ENCODE results near the gene EXO5.
"Not testable (repeated sequence)": the region's sequence is repeated elsewhere in the genome, so short reads cannot be mapped to it uniquely, and the experiment has no call there.

EXO5 gene, protein sequence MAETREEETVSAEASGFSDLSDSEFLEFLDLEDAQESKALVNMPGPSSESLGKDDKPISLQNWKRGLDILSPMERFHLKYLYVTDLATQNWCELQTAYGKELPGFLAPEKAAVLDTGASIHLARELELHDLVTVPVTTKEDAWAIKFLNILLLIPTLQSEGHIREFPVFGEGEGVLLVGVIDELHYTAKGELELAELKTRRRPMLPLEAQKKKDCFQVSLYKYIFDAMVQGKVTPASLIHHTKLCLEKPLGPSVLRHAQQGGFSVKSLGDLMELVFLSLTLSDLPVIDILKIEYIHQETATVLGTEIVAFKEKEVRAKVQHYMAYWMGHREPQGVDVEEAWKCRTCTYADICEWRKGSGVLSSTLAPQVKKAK

DNA sequence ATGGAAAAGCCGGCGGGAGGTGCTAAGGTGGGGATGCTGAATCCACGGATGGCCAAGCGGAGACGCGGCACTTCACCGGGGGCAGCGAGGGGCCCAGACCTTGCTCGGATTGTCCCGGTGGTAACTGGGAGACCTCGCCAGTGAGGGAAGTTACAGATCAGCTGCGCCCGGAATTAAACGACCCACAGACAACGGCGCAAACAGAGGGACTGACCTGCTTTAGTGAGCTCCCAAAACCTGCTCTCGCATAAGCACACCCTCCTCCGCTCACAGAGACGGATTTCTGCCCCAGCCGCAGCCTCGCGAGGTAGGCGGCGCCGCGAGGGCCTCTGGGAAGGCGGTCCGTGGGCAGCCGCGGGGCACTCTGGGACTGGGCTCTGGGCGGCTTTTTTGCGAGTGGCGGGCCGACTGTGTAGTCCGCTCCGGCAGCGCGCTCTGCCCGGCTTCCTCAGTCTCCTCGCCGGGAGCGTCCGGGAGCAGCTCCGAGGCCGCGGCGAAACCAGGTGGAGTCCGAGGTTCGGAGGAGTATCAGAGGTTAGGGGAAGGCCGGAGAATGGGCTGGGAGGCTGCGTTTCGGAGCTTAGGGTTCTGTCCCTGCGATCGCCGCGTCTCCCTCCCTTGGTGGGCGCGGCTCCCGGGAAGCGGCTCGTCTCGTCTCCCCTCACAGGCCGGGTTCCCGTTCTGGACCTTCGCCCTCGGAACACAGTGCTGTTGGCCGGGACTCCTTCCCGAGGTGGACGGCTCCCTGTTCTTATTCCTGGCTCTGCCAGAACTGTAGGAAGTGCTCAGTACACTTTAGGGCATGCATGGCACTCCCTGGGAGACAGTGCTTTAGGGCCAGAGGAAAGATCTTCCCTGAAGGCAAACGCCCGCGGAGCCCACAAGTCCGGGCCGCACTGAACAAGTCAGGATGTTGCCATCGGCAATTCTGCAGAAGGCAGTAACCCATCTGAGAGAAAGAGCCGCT is at the start of gene EXO5:
TSS of gene EXO5 (plus strand) at position 393 of the 967 bp plus-strand sequence. CDS start 5,778 bp downstream, outside the sequence.
- FAIRE-seq, result peak; percentile 48
- DNase-seq (ENCODE audit: low spot score), result peak; percentile 93

DNA sequence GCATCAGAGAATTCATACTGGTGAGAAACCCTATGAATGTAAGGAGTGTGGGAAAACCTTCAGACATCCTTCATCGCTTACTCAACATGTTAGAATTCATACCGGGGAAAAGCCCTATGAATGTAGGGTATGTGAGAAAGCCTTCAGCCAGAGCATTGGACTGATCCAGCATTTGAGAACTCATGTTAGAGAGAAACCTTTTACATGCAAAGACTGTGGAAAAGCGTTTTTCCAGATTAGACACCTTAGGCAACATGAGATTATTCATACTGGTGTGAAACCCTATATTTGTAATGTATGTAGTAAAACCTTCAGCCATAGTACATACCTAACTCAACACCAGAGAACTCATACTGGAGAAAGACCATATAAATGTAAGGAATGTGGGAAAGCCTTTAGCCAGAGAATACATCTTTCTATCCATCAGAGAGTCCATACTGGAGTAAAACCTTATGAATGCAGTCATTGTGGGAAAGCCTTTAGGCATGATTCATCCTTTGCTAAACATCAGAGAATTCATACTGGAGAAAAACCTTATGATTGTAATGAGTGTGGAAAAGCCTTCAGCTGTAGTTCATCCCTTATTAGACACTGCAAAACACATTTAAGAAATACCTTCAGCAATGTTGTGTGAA is 45.5 kb upstream of the EXO5 start:
- FAIRE-seq (peak; percentile 30), DNase-seq (ENCODE audit: low spot score) (no peak)

DNA sequence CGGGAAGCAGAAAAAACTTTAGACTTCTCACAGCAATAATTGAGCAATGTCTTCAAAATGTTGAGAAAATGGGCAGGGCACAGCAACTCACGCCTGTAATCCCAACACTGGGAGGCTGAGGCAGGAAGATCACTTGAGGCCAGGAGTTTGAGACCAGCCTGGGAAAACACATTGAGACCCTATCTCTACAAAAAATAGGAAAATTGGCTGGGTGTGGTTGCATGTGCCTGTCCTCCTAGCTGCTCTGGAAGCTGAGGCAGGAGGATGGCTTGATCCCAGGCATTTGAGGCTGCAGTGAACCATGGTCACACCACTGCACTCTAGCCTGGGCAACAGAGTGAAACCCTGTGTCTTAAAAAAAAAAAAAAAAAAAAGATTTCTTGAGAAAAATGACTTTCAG is 39.2 kb upstream of the EXO5 start:
- FAIRE-seq, result no peak
- DNase-seq (ENCODE audit: low spot score), result no peak

DNA sequence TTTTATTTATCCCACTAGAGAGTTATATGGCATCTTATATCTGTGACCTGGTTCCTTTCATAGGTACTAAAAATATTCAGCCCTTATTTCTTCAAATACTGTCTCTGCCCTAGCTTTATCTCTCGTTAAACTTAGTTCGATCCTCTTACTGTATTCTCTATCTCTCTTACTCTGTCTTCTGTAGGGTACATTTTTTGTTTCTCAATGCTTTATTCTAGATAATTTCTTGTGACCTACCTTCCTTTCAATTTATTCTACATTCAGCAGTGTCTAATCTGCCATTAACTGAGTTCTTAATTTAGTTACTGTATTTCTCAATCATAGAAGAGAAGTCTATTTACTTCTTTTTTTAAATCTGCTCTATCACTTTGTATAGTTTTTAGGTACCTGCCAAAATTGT is 33.3 kb upstream of the EXO5 start:
- no peak for FAIRE-seq
- DNase-seq (ENCODE audit: low spot score), result no peak

DNA sequence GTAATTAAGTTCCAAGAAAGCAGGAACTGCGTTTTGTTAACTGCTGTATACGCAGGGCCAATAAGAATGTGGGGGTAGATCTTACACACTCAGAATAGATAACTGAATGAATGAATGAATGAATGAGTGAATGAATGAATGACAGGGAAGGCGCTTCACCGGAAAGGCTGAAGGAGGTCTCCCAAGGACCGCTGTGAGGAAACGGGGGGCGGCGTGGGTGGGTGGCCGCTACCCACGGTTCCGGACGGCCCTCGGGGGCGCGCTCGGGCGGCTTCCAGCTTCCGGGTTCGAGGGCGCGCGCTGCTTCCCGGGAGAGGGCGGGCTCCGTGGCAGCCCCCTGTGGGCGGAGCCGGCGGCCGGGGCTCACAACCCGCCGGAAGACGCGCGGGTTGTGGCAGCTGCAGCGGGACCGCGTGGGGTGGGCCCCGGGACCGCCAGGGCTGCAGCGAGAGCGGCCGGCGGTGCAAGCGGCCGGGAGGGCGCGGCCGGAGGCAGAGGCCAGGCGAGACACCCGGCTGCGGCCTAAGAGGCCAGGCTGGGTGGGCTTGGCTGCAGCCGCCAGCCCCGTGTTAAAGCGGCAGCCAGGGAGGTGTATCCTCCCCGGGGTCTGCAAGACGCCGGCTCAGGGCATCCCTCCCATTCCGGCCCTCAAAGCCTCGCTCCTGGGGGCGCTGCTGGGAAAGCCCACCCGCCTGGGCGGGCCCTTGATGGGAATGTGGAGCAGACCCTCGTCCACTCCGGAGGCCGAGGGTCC is 31.5 kb upstream of the EXO5 start, which contains the start of gene ZFP69:
TSS of gene ZFP69 (plus strand) at position 367 of the 754 bp plus-strand sequence. CDS start 2,072 bp downstream, outside the sequence.
- FAIRE-seq, result no peak
- peak; percentile 96 for DNase-seq (ENCODE audit: low spot score)

DNA sequence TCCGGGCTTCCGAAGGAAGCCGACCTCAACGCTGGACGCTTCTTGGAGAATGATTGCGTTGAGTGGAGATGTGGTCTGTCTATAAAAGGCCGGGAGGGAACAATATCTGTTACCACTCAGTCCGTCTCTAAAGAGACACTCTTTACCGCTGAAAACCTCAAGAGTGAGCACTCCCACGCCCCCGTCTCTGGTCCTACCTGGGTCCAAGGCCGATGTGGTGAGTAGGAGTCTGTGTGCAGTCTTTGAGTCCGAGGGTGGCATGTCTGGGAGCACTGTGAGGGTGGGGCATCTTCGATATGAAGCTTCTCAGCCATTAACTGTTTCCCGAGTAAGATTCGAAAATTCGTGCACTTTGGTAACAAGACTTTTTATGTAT is 30.9 kb upstream of the EXO5 start:
- DNase-seq (ENCODE audit: low spot score), result peak; percentile 49

DNA sequence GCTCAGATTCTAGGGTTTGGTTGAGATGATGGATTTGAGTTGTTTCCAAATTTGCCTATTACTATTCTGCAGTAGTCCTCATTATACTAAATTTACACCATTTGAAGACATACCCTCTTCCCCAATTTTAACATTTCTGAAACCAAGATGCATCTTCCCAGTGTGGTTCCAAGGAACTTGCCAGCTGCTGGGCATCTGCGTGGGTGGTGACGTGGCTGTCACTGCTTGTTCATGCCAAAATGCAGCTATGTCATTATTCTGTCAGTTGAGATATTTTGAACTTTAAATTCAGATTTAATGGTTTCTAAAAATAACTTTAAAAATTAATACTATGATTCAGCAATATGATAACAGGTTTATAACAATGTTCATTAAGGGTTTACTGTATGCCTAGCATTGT is 30.3 kb upstream of the EXO5 start:
- DNase-seq (ENCODE audit: low spot score) (no peak), FAIRE-seq (no peak)

More for the DNA sequence above, 30.9 kb upstream of the EXO5 start:
- FAIRE-seq, result no peak

DNA sequence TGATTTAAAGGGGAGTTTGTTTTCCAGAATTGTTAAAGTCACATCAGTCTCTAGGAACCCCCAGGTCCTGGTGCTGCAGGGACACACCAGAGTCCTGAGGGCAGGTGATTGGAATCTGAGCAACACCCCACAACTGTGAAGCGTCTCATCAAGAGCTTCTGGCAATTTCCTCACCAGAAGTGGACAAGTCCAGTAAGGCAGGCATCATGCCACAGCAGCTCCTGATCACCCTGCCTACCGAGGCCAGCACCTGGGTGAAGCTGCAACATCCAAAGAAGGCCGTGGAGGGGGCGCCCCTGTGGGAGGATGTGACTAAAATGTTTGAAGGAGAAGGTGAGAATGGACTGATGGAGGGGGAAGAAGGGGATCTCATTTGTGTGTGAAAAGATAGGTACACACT is 29.4 kb upstream of the EXO5 start:
- FAIRE-seq (no peak), DNase-seq (ENCODE audit: low spot score) (no peak)

DNA sequence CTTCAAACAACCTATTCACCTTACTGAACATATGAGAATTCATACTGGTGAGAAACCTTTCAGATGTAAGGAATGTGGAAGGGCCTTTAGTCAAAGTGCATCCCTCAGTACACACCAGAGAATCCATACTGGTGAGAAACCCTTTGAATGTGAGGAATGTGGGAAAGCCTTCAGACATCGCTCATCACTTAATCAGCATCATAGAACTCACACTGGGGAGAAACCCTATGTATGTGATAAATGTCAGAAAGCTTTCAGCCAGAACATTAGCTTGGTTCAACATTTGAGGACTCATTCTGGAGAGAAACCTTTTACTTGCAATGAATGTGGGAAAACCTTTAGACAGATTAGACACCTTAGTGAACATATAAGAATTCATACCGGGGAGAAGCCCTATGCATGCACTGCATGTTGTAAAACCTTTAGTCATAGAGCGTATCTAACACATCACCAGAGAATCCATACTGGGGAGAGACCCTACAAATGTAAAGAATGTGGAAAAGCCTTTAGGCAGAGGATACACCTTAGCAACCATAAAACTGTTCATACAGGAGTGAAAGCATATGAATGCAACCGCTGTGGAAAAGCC is 13.2 kb upstream of the EXO5 start:
- no peak for DNase-seq (ENCODE audit: low spot score)
- peak; percentile 17 for FAIRE-seq

DNA sequence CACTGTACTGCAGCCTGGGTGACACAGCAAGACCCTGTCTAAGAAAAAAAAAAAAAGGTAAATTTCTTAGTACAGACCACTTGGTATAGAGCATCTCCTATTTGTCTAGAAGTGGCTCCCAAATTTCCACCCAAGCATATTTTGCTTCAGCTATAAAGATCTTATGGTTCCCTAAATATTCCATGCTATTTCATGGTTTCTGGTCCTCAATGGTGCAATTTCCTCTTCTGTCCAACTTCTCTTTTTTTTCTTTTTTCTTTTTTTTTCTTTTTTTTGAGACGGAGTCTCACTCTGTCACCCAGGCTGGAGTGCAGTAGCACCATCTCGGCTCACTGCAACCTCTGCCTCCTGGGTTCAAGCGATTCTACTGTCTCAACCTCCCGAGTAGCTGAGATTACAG is 5.9 kb upstream of the EXO5 start:
- DNase-seq (ENCODE audit: low spot score); FAIRE-seq: not testable (repeated sequence)

DNA sequence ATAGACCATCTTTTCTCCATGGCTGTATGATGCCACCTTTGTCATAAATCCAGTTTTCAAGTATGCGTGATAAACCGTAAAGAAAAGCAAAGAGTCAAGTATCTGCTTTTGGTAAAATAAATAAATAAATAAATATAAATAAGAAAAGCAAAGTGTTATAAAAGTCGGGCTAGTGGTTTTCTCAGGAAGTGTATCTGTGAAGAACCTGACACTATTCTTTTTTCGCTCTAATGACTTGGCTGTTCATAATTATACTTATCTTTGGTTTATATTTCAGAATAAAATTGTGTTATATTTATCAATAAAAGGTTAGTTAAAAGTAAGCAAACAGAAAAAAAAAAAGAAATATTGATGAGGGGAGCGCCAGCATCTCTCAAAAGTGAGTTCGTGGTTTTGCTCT is 594 bp upstream of the EXO5 start:
- no peak for DNase-seq (ENCODE audit: low spot score)
- no peak for FAIRE-seq

DNA sequence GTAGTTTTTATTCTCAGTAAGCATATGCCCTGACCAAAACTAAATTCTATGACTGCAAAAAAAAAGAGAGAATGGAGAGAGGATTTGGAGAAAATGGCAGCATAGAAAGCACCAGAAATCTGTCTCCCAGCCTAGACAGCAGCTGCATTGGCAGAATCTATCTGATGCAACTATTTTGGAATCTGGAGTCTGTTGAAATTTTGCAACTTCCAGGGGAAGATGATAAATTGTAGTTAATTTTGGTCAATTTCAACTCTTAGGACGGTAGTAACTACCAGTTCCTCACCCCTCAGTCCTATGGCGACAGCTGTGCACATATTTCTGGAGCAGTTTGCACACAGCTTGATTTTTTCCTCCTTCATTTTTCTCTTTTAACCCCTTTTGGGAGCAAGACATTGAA is 10.9 kb downstream of the EXO5 start:
- DNase-seq (ENCODE audit: low spot score), result no peak
- FAIRE-seq, result no peak

DNA sequence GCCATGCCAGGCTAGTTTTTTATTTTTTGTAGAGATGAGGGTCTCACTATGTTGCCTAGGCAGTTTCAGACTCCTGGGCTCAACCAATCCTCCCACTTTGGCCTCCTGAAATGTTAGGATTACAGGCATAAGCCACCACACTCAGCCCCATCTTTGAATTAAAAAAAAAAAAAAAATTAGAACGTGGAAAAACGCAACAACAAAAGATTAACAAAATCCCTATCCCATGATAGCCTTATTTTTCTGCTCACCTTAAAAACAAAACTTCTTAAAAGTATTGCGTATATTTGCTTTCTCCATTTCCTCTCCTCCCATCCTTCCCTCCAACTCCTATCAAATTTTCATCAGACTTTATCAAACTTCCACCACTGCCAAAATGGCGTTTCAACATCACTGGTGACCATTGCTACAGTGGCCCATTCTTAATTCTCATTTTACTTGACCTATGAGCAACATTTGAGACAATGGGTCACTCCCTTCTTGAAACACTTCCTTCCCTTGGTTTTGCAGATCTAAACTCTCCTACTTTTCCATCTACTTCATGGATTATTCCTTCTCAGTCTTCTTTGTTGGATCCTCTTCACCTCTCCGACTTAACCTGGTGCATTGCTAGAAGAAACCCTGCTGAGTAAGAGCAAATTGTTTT is 22.3 kb downstream of the EXO5 start:
- DNase-seq (ENCODE audit: low spot score), result peak; percentile 31

DNA sequence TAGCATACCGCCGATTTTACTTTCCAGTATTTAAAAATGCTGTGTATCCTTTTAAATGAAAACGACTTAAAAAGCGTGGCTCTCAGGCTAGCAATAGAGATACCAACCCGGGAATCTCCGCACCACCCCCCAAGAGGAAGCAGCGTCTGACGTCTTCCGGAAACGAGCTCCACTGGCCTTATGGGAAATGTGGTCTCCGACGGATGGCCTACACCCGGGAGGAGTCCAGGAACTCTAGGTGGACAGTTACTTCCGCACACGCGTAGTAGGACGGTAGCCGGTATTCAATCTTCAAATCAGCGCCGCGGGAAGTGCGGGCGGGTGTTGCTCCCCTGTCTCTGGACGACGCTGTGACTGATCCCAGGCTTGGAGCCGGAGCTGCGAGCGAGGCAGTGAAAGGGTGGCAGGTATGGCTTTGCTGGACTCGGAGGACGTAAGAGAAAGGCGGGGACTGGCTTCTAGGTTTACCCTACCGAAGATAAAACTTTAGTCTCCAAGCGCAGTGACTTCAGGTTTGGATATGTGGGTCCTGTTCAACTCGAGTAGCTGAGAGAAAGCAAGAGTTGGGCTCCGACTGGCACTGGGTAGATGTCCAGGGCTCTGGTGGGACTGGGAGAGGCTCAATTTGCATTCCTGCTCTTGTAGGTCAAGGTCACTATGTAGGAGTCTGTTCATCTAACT is 23.0 kb downstream of the EXO5 start, which contains the start of gene ZNF684:
TSS of gene ZNF684 (plus strand) at position 257 of the 681 bp plus-strand sequence. CDS start 1,530 bp downstream, outside the sequence.
- FAIRE-seq (peak; percentile 85), DNase-seq (ENCODE audit: low spot score) (peak; percentile 98)

More for the DNA sequence above, 22.3 kb downstream of the EXO5 start:
- peak; percentile 23 for FAIRE-seq

DNA sequence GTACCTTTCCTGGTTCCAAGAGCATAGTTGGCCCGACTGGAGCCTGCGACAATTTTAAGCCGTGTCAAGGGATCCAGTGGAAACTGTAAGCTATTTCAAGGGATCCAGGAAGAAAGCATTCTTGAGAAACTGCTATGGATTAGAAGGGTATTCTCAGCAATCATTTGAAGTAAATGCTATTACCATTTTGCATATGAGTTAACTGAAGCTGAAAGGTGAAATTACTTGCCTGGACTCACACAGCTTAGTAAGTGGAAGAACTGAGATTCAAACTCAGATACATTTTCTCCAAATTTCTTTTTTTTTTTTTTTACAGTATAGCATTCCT is 23.5 kb downstream of the EXO5 start:
- FAIRE-seq (no peak), DNase-seq (ENCODE audit: low spot score) (no peak)

DNA sequence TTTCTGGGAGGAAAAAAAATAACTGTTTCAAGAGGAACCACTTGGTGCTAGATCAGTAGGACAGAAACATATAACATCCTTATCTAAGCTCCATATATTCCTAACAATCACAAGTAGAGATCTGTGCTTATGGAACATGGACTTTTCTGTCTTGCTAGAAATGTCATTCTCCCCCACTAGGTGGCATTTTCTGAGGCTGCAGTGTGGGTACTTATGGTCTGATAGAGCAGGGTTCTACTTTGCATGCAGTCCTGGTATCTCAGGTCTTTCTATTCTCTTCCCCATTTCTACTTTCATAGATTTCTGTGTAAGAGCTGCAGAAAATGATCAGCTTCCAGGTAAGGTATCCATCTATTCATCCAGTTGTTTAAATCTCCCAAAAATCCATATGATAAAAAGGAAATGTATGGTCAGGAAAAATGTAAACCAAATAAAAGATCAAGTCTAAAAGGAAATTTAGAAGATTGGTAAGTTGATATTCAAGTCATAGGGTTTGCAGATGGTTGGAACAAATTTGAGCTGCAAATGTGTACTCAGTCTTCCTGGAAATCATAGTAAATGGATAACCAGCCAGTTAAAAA is 24.4 kb downstream of the EXO5 start:
- FAIRE-seq (no peak), DNase-seq (ENCODE audit: low spot score) (peak; percentile 68)

DNA sequence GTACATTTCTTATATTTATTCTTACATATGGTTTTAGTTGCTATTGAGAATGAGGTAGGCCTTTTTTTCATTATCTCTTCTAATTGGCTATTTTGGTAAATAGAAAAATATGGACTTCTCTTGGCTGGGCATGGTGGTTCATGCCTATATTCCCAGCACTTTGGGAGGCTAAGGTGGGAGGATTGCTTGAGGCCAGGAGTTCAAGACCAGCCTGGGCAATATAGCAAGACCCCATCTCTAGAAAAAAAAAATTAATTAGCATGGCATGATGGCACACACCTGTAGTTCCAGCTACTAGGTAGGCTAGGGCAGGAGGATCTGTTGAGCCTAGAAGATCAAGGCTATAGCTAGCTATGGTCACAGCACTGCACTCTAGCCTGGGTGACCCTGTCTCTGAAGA is 26.0 kb downstream of the EXO5 start:
- FAIRE-seq (no peak), DNase-seq (ENCODE audit: low spot score) (no peak)

DNA sequence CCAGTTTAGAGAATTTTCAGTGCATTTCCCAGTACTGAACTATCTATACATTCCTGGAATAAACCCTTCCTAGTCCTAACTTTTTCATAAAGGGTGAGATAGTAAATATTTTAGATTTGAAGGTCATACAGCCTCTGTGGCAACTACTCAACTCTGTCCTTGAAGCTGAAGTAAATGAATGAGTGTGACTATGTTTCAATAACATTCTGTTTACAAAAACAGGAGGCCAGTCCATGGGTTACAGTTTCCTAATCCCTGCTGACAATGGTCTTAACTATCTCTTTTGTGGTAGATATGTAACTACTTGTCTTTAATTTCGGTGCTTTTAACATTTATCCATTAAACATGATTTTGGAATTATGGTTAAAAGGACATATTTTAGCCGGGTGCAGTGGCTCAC is 27.2 kb downstream of the EXO5 start:
- FAIRE-seq (no peak), DNase-seq (ENCODE audit: low spot score) (no peak)

DNA sequence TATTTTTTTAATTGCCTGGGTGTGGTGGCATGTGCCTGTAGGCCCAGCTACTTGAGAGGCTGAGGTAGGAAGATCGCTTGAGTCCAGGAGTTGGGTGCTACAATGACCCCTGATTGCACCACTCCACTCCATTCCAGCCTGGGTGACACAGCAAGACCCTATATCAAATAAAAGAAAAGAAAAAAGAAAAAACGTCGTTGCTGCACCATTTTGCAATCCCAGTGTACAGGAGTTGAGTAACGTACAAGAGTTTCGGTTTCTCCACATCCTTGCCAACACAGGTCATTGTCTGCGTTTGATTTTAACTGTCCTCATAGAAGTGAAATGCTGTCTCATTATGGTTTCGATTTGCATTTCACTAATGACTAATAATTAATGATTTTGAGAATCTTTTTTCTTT is 30.8 kb downstream of the EXO5 start:
- no peak for FAIRE-seq
- DNase-seq (ENCODE audit: low spot score), result no peak
